DMS53 (cell line): ENCODE measurements around the gene FAM241B.

Source experiments
- DNase-seq: peaks from one replicate; lab custom pipeline; 2025; lab: John Stamatoyannopoulos, UW

Gene FAM241B, protein sequence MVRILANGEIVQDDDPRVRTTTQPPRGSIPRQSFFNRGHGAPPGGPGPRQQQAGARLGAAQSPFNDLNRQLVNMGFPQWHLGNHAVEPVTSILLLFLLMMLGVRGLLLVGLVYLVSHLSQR

DNA sequence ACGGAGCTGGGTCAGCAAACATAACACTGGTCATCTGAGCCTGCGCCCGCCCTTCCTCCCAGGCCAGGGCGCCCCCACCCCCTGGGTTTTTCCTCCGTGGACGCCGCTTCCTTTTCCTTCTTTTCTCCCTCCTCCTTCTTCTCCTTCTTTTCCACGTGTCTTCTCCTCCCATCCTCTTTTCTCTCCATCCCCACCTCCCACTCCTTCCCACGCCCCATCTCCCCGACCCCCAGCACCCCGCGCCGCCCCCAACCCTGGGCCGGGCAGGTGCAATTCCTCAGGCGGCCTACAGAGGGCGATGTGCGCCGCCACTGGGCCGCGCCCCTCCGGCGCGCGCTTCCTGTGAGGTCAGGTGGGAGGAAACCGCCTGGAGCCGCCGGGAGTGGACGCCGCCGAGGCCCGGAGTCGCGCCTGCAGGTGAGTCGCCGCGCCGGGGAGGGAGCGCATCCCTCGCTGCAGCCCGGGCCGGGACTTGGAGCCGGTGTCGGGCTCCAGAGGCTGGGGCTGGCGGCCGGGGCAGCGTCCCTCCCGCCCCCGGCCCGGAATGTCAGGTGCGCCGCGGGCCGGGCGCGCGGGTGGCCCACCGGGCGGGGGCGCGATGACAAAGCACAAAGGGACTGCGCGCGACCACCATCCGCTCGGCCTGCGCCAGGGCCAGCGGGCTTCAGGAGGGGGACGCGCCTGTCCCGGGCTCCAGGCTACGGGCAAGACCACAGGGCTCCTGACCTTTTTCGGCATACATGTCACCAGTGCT lies at the start of gene FAM241B:
FAM241B (plus strand) TSS at position 351 of the 754 bp plus-strand sequence. CDS start 1,497 bp downstream, outside the sequence.
- peak; percentile 93 for DNase-seq

DNA sequence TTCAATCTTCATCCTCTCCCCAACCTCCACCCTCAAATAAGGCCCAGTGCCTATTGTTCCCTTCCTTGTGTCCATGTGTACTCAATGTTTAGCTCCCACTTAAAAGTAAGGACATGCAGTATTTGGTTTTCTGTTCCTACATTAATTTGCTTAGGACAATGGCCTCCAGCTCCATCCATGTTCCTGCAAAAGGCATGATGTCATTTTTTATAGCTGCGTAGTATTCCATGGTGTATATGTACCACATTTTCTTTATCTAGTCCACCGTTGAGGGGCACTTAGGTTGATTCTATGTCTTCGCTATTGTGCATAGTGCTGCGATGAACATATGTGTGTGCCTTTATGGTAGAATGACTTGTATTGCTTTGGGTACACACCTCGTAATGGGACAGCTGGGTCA lies 49.6 kb upstream of the FAM241B start:
- no peak for DNase-seq

DNA sequence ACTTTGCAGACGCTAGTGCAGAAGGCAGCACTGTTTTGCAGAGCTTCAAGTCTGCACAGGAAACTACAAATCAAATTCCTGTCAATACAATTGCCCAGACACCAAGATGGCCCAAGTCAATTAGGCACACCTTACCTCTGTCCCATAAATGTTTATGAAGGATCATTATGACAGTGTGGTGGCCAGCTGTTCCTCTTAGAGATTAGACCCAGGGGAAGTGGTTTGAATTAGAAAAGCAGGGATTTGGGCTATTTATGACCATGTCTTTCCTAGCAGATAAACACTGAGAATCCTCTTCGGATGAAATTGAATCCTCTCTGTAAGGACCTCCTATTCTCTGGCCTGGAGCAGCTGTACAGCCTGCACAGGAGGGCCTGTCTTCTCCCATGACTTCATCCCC lies 46.9 kb upstream of the FAM241B start:
- no peak for DNase-seq

DNA sequence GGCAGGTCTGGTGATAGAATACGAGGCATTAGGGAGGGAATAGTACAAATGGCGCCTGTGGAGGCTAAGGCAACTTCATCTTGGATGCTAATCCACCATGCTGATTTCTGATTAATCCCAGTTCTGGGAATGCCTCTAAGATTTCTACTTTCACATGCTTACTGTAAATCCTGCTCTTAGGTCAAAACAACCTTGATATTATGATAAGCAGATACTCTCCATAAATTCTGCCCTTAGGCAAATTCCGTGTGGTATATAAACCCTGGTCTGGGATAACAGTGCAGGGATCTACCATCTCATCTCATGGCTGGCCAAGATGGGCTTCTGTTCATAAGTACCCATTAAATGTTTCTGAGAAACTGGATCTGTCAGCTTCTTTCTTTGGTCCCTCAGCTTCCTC lies 45.4 kb upstream of the FAM241B start:
- DNase-seq = no peak

DNA sequence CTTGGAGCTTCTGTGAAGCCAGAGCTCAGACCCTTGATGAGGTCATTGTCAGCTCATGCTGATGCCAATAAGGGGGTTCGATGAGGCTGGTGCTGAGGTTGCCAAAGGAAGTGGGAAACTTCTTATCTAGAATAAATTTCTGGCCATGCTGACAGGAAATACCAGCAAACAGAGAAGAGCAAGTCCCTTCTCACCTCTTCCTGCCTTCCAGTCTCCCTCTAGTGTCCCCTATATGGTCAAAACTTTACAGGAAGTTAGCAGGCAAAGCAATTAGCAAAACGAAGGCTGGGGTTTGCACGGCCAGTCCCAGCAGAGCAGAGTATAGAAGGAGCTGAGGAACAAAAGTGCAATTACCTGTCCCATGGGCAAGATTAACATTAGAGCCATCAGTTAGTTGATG lies 41.7 kb upstream of the FAM241B start:
- no peak for DNase-seq

DNA sequence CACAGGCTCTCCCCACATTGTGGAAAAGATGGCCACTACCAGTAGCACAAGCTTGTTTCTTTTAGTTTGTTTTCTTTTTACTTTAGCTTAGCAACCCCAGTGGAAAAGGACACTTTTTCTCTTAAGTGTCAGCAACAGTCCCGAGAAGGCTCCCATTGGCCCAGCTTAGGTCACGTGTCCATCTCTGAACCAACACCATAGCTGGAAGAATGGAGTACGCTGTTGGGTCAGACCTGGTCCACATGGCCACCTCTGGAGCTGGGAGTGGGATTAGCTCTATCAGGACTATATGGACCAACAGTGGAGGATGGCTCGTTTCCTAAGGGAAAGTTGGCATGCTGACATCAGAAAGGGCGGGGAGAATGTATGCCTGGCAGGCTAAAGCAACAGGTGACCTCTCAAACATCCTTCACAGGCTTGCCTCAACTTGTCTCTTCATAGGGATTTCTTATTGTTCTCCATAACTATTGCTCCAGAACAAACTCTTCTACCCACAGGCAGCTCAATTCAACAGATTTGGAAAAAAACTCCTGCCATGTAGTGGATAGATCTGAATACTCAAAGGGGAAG lies 29.2 kb upstream of the FAM241B start:
- no peak for DNase-seq

DNA sequence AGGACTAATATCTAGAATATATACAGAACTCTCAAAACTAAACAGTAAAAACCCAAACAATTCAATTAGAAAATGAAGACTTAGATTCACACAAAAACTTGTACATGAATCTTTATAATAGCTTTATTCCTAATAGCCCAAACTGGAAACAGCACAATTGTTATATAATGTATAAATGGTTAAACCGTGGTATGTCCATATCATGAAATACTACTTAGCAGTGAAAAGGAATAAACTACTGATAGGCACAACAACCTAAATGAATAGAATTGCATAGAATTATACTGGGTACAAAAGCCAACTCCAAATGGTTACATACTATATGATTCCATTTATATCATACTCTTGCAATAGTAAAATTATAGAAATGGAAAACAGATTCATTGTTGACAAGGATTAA lies 21.0 kb upstream of the FAM241B start:
- no peak for DNase-seq

DNA sequence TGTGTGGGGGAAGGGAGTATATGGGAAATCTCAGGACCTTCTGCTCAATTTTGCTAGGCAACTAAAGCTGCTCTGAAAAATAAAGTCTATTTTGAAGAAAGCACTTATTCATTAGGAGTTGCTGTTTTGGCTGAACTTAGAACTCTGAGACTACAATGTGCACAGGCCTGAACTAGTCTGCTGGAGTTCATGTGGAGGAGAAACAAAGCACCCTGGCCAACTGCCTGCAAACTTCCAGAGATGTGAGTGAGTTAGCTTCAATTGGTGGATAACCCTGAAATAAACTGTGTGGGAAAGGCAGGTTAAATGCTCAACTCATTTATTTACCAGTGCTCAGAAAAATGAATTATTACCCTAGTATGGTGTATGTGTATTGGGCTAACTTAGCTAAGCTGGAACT lies 17.3 kb upstream of the FAM241B start:
- no peak for DNase-seq

DNA sequence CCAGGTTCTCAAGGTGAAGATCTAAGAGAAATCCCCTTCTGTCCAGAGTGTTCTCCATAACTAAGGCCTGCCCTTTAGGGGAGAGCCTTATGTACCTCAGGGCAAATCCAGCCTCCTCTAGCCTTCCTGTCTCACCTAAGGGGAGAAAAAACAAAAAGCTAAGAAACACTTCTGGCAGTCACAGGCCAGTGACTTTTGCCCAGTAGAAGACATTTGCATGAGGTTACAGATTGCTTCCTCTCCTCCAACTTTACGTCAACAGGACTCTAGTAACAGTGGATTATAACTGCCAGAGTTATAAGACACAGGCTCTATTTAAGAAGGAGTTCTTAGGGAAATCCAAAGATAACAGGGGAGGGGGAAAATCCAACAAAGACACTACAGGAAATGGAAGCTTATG lies 15.9 kb upstream of the FAM241B start:
- DNase-seq = no peak

DNA sequence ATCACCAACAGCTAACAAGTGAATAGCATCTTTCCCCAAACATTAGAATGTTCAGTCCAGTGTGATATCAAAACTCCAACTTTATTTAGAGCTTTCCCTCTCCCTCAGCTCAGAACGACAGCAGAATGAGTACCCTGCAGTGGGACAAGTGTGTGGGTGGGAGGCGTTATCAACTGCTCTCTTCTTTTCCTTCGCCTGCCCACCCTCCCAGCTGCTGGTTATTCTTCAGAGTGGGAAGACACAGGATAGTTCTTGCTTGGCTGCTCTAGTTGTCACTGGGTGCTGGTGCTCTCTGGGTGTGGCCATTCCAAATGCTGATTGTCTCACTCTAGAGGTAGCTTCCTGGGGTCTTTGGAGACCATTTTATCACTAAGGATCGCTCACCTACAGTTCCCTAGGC lies 13.7 kb upstream of the FAM241B start:
- DNase-seq = no peak

DNA sequence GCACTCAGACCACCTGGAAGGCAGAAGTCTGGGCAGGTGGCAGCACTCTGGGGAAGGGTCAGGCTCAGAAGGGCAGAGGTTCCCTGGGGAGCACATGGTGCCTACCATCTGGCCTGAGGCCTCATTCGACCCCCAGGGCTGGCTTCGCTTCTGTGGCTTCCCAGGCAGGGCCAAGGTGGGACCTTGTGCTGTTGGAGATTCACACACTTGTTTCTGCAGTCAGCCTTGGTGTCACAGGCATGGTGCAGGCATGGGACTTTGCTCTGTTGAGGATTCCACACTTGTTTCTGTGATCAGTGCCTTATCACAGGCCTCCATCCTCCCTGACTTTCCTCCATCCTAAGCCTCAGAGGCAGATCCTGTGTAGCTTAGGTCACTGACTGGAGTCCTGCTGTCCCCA lies 11.3 kb upstream of the FAM241B start:
- DNase-seq = no peak

DNA sequence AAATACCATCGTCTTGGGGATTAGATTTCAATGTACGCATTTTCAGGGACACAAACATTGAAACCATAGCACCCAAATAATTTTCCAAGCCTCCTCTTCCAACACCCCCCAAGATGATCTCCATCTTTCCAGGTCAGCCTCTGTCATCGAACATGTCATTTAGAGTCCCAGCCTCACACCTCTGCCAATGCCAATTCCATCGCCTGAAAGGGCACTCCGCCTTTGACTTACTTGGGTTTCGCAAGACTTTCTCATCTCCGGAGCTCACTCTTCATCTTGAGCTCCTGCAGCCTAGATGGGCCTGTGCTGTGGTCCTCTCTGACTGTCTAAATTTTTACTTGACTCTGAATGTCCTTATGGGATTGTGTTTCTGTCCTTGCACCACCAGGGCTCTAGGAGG lies 10.4 kb upstream of the FAM241B start:
- no peak for DNase-seq

DNA sequence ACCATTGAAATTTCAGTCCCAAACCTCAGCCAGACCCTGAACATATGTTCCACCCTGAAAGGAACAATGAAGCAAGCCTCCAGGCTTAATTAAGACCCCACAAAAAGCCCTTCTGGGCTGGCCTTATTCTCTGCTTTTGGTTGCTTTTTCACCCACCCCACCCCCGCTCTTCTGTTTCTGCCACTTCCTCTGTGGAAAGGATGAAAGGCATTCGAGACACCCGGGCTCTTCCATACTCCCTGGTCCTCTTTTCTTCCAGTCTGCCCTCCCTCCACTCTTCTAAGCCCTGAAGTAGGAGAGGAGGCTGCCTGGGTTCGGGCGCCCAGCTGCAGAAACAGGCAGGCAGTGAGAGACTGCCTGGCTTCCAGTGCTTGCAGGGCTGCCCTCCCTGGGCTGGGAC lies 9.4 kb upstream of the FAM241B start:
- no peak for DNase-seq

DNA sequence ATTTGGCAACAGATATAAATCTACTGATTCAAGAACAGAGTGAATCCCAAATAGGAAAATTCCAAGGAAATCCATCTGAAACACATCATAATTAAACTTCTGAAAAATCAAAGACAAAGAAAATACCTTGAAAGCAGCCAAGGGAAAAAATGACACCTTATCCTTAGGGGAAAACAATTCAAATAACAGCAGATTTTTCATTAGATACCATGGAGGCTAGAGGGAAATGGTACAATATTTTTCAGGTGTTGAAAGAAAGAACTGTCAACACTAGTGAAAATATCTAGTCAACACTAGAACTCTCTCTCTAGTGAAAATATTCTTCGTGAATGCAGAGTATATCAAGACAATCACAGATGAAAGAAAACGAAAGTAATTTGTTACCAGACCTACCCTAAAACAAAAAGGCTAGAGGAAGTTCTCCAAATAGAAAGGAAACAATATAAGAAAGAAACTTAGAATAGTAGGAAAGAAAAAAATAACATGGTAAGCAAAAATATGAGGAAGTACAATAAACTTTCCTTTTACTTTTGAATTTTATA lies 5.7 kb upstream of the FAM241B start:
- no peak for DNase-seq

DNA sequence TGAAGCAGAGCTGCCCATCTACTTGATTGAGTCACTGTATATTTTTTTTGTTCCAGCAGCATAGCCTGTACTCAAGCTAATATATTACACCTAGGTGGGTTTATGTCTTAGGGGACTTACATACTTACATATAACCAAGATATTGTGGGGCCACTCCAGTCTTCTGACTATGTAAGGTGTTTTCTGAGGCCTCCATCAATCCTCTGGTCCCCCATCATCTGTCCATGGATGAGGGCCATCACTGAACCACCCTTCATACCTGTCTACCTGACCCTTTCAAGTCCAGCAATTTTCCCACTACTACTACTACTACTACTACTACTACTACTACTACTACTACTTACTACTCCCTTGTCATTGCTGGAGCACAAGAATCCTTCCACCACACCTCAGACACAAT lies 3.2 kb upstream of the FAM241B start:
- DNase-seq = no peak

DNA sequence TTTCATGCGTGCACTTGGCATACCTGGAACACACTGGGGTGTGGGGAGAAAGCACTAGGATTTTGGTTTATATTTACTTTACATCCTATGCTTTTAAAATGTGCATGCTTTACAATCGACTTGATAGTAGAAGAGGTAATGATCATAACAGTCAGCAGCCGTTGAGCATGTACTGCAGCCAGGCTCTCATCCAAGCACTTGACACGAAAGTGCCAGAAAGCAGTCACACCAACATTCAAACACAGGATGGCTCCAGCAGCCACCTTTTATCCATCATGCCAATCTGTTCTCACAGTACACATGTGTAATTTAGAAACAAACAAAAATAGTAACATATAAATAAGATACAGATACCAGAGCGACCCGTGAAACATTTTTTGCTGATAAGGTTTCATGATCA lies 1.2 kb upstream of the FAM241B start:
- no peak for DNase-seq

DNA sequence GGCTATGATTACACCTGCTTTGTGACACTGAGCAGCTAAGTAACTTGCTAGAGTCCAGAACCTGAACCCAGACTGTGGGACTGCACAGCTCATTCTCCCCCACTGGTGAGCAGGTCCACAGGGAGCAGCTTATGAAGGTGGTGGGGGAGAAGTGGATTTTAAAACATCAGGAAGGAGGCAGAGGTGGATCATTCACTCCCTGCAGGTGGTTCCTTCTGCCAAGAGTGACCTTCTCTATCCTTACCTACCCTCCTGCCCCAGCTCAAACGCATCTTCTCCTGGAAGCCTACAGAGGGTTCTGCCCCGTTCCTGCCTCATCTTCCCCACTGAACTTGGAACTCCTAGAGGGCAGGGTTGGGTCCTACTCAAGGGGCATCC lies 539 bp upstream of the FAM241B start:
- DNase-seq = peak; percentile 59

DNA sequence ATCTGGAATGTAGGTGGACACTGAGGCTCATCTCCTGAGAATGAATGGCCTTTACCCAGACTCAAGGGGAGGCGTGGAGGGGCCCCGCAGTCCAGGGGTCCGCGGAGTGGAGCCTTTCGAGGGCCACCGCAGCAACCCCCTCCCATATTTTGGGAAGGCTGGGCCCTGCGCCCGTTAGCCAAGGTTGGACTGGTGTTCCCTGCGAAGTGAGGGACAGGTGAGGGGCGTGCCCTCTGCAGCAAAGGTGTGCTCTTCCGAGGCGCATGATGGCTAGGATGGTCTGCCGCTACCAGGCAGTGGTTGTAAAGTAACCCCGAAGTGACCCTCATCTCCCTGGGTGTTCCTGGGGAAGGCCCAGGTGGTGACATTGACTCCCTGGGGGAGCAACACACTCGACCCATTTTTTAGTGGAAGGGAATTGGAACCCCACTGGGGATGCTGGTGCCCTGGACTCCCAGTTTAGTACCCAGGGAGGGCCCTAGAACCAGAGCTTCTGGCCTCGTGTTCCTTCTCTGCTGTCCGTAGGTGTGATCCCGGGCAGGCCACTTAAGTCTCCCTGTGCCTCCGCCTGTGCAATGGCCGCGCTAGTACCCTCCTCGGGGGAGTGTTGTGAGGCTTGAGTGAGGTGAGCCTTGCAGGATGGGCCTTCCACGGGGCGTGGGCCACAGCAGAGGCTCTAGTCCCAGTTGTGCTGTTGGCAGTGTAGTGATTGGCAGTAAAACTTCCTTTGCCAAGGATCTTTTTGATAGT lies 779 bp downstream of the FAM241B start:
- peak; percentile 34 for DNase-seq

DNA sequence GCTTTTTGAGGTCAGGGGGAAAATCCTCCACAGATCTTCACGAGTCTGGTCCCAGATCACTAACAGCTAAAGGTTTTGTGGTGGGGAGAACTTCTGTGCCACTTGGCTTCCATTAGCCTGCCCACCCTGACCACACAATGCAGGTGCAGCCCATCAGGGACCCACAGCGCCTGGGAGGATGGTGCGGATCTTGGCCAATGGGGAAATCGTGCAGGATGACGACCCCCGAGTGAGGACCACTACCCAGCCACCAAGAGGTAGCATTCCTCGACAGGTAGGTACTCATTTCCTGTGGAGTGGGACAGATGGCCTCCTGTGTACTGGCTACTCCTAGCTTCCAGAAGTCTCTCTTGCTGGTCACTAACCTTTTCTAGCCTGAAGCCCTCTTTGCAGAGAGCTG lies 1.5 kb downstream of the FAM241B start:
- DNase-seq = no peak

DNA sequence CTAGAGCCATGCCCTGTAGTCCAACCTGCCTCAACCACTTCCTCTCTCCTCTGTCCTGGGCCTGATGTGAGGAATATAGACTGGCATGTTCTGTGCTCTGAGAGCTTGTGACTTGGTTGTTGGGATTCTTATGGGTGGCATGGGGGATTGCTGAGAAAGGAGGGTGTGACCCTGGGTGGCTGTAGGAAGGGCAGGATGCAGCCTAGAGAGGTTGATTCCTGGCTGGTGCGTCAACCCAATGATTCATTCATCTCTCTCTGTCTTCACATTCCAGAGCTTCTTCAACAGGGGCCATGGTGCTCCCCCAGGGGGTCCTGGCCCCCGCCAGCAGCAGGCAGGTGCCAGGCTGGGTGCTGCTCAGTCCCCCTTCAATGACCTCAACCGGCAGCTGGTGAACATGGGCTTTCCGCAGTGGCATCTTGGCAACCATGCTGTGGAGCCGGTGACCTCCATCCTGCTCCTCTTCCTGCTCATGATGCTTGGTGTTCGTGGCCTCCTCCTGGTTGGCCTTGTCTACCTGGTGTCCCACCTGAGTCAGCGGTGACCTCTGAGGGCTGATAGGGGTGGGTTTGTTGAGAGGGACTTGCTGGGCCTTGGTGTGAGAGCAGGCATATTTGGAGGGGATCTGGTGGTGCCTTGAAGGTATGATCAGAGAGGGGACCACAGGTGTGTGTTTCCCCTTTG lies 2.6 kb downstream of the FAM241B start:
- DNase-seq = no peak

DNA sequence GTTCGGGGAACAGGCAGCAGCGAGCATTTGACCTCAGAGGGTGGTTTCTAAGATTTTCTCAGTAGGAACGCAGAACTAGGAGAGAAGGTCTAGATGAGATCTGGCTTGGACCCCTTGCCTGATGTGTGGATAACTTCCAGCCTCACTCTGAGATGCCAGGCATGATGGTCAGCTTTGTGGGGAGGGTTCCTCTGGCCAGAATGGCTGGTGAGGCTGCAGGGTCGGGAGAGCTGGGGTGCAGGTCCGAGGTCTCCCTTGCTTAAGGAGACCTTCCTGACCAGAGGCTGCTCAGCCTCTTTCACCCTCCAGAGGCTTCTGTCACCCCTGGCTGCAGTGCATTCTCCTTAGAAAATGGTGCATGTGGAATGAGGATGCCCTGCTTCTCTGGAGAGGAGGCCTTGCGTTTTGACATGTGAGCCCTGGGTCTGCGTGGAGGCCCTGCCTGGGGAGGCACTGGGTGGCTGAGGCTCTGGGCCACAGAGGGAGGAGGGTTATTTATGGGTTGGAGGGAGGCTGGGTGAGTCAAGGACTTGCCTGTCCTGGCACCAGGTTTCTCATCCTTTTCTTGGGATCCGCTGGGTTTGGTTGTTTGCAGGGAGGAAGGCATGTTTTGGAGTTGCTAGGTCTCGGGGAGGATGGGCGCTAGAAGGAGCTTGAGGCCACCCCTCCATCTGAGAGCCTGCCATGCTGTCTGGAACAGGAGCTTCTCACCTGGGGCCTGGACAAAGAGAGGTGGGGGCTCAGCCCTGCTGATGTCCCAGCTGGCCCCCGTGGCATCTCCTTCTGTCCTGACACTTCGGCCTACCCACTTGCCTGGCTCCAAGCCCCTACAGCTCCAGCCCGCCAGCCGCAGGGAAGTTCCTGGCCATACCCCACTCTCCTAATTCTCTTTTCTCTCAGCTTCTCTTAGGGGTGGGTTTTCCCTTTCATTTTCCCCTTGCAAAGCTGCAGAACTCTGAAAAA lies 3.9 kb downstream of the FAM241B start:
- DNase-seq = no peak
